Measurements from ENCODE around the gene DCC. TPM values are rescaled to one million over a fixed set of nuclear protein-coding genes. Genes with fewer than 3 reads are reported as not detected.

The DCC gene
- total and polyA plus RNA-seq, 2 of the 8 experiments (the other 6 are each of a cell fraction or from before 2014, with no cell fraction given): 0.14 to 1.4 TPM

GRCh38 chr18:53567929-53568574, 1228.1 kb downstream of the DCC start:
- Histone ChIP-seq H2BK15ac (ENCODE audit: low read length) (no peak overlapping the region), H2AFZ (ENCODE audit: low read length) (no peak overlapping the region), H2BK12ac (ENCODE audit: low read depth, low read length) (no peak overlapping the region), H3K14ac (ENCODE audit: insufficient read length) (no peak overlapping the region), H4K91ac (replicated peaks; ENCODE audit: insufficient read length, low read length) (no peak overlapping the region), H2BK5ac (ENCODE audit: low read depth, low read length) (no peak overlapping the region), H4K5ac (ENCODE audit: insufficient read length, low read depth, low read length) (no peak overlapping the region), H3K79me2 (ENCODE audit: control insufficient read depth in 1 of 2, insufficient read depth in 2 of 2, low read length in 2 of 2) (no peaks in the 10 kb centered on the region; a peak in 1 of 4 replicates), H3K4me2 (ENCODE audit: insufficient read depth in 1 of 2, low read depth in 2 of 2, low read length in 2 of 2) (no peak overlapping the region), H3K4ac (replicated peaks; ENCODE audit: insufficient read length, low read depth, low read length) (no peak overlapping the region), H3K4me1 (replicated peaks in 1 of 4; ENCODE audit: control insufficient read depth in 3 of 4, insufficient read depth in 4 of 4, low read length in 3 of 4) (peaks cover 0 to 3% (median 1%) of the 10 kb centered on the region in 4 experiments; a peak in 2 of 7 replicates), H4K20me1 (replicated peaks in 1 of 2; ENCODE audit: control insufficient read depth in 1 of 2, insufficient read depth in 2 of 2, low read length in 2 of 2) (no peaks in the 10 kb centered on the region), H4K8ac (ENCODE audit: extremely low read depth, insufficient read depth, low read length) (no peak overlapping the region), H3K4me3 (ENCODE audit: extremely low read depth in 1 of 4, insufficient read depth in 2 of 4, low read depth in 3 of 4, low read length in 4 of 4) (no peak overlapping the region), H3K27ac (ENCODE audit: low read depth, low read length) (no peak overlapping the region), H3K27me3 (replicated peaks in 1 of 4; ENCODE audit: control insufficient read depth in 3 of 4, extremely low read depth in 1 of 4, insufficient read depth in 3 of 4, low read length in 3 of 4) (no peaks in the 10 kb centered on the region), H3K56ac (replicated peaks; ENCODE audit: insufficient read length, low read depth, low read length) (no peak overlapping the region), H3K9ac (replicated peaks in 1 of 4; ENCODE audit: extremely low read depth in 1 of 4, low read depth in 3 of 4, low read length in 3 of 4) (no peak overlapping the region), H2AK5ac (ENCODE audit: low read depth, low read length) (no peak overlapping the region), H3K23me2 (ENCODE audit: low read depth, low read length) (no peaks in the 10 kb centered on the region), H3K23ac (ENCODE audit: insufficient read length) (no peak overlapping the region), H2BK20ac (ENCODE audit: low read length) (no peak overlapping the region), H3K9me3 (ENCODE audit: insufficient read depth in 2 of 2, low read depth in 1 of 2, low read length in 1 of 2) (no peaks in the 10 kb centered on the region), H3K79me1 (ENCODE audit: low read depth, low read length) (no peaks in the 10 kb centered on the region), H3K18ac (ENCODE audit: extremely low read depth, low read length) (no peak overlapping the region), H3K36me3 (ENCODE audit: control insufficient read depth in 2 of 4, insufficient read depth in 4 of 4, low read length in 3 of 4) (no peaks in the 10 kb centered on the region), H2BK120ac (replicated peaks; ENCODE audit: low read depth, low read length) (no peak overlapping the region)
- peak in 1 of 2 experiments; percentile 45 for DNase-seq (ENCODE audit: low read depth in 1 of 2, low spot score in 2 of 2)
- POLR2A ChIA-PET (ENCODE audit: partially characterized antibody): no interaction called here
- no peak for TF ChIP-seq HDAC2 (IDR thresholded peaks at IDR 0.05; ENCODE audit: borderline replicate concordance in 1 of 2, low read depth in 2 of 2, low read length in 2 of 2)
- TF ChIP-seq CTCF (IDR thresholded peaks at IDR 0.05; ENCODE audit: control extremely low read depth in 1 of 3, insufficient read depth in 1 of 3, low read depth in 1 of 3, low read length in 3 of 3): peak in 2 of 3 experiments; percentile 42 to 56; a peak in 2 of 4 replicates
- TF ChIP-seq CHD1 (IDR thresholded peaks at IDR 0.05; ENCODE audit: low read depth, low read length): no peak
- TF ChIP-seq SP2 (IDR thresholded peaks at IDR 0.05; ENCODE audit: low read length): no peak
- no peak for TF ChIP-seq E2F6 (IDR thresholded peaks at IDR 0.05)
- TF ChIP-seq GTF2F1 (IDR thresholded peaks at IDR 0.05; ENCODE audit: borderline replicate concordance, low read depth, low read length): no peak
- TF ChIP-seq RAD21 (IDR thresholded peaks at IDR 0.05 in 1 of 2, conservative IDR thresholded peaks at IDR 0.05 in 1 of 2; ENCODE audit: low read depth in 2 of 2, low read length in 2 of 2): peak; percentile 53 to 60
- no peak for TF ChIP-seq ZNF274 (IDR thresholded peaks at IDR 0.05; ENCODE audit: borderline replicate concordance, extremely low read depth, low read length)
- 85% methylated on average over 12 of the region's 12 CpGs; no CpG with 5 or more reads in 1 of the 2 experiments for WGBS, 2 experiments (ENCODE audit: extremely low coverage in 1 of 2, insufficient coverage in 1 of 2, insufficient read length in 1 of 2, insufficient replicate concordance in 2 of 2, low coverage in 1 of 2, low lambda C conversion rate in 2 of 2, missing lambda C conversion rate in 1 of 2)
- peak; percentile 60 for FAIRE-seq
- CTCF ChIA-PET (ENCODE audit: partially characterized antibody): interaction anchor here (0.6 to 1.9 kb wide), 10 partner anchors 8 to 552 kb away, joined by 3 to 10 read pairs (median 3); no protein-coding TSS in a partner anchor

All from H1 (cell line).